GM21367 (cell line): ENCODE measurements around the gene CTXND1.
A peak's percentile ranks its signal among the peaks of the same experiment; 100 is the strongest.
"Not testable (repeated sequence)": the region's sequence is repeated elsewhere in the genome, so short reads cannot be mapped to it uniquely, and the experiment has no call there.

Experiments
- ATAC-seq: cut with Tn5 transposase; IDR thresholded peaks from one replicate; pipeline ENCODE4 v1.9.1; 2021; ENCODE audit not compliant: unreplicated experiment

CTXND1 gene

DNA sequence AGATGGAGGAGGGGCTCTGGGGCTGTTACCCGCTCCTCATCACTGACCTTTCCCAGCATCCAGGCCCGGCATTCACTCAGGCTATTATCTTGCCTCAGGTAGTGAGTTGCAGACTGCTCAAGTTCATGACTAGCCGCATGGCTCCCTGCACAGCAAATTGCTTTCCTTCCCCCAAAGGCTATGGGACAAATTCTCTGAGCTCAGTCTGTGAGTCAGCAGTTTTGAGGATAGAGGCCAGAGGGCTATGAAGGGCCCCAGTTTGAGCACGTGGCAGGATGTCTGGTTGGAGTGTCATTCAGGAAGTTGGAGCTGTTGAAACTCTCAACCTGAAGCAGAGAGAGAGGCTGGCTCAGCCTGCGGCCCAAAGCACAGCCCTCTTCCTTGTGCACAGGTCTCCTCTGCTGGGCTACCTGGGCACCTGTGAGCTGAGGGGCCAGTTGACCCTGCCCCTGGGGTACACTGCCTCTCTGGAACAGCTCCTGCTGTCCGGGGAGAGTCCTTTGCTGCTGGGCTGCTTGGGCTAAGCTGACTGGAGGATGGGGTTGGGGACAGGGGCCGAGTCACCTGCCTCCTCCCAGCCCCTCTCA is 91.3 kb downstream of the CTXND1 start:
- ATAC-seq, result peak; percentile 65

DNA sequence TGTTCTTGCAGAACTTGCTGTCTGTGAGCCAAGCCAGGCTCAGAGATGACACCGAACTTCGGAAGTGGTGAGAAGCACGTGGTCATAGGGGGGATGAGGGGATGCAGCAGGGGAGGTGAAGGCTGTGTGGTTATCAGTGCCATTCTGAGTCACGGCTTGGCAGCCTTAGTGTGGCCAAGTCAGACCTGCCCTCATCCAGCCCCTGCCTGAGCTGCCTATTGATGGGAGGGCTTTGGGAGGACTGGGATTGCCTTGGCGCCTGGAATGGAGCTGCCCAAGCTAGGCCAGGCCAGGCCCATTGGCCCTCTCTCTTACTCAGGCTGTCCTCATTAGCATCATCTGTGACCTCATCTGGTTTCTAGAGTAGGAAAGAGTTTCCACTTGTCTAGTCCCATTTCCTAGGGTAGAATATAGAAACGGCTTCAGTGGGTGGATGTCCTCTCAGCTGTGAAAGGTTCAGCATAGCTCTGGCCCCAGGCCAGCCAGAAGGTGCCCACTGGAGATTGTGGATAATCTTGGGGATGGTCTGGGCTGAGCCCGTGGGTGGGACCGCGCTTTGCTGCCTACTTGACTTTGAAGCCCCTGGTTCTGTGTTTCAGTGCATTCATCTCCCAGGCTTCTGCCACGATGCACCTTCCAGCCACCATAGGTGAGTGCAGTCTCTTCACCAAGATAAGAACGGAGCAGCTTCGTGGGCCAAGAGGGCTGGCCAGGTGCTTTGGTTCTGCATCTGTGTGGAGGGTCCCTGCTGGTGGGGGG is 92.0 kb downstream of the CTXND1 start:
- no peak for ATAC-seq

DNA sequence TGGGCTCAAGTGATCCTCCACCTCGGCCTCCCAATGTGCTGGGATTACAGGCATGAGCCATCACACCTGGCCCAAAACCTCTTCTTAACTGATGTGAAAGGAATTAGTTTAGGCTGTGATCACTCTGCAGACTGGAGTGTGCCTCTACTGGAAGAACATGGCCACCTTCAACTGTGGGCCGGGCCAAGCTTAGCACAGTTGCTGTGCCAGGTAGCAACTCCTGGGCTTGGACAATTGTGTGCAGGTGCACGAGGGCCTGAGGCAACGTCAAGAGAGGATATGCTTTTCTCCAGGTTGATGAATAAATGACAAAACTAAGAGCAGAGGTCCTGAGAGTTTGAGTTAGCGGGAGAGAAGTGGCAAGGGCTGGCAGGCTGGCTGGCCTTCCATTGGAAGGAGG is 92.7 kb downstream of the CTXND1 start:
- no peak for ATAC-seq

DNA sequence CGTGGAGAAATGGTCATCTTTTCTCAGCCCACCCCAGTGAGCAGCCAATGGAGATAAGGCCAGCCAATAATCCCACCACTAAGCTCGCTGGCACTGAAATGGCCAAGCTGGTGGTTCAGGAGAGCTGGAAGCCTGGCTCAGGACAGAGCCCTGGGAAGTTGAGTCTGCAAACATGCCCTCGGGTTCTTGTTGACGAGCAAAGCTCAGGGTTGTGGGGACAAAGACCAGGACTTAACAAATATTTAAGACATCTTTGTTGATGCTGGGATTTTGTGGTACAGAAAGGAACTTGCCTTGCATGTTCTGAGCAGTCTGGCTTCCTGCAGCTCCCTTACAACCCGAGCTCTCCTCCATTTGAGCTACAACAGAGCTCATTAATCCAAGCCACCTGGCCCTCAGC is 94.8 kb downstream of the CTXND1 start:
- ATAC-seq, result no peak

DNA sequence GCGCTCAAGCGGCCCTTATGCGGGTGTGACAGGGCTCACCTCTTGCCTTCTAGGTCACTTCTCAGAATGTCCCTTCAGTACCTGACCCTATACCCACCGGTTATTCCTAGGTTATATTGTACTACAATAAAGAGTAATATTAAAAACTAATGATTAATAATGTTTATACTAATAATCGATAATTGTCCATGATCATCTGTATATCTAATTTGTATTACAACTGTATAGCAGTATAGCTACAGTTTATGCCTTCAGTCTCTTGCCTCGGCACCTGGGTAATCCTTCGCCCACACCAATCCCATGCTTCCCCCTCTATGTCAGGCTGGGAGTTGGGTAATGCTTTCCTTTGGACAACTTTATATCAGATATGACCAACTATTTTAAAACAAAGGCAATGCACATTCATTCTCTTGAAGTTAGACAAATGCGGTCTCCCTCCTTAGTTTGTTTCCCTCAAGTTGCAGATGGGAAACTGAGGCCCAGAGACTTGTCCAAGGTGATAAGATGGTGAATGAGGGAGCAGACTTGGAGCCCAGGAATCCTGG is 95.8 kb downstream of the CTXND1 start:
- no peak for ATAC-seq

DNA sequence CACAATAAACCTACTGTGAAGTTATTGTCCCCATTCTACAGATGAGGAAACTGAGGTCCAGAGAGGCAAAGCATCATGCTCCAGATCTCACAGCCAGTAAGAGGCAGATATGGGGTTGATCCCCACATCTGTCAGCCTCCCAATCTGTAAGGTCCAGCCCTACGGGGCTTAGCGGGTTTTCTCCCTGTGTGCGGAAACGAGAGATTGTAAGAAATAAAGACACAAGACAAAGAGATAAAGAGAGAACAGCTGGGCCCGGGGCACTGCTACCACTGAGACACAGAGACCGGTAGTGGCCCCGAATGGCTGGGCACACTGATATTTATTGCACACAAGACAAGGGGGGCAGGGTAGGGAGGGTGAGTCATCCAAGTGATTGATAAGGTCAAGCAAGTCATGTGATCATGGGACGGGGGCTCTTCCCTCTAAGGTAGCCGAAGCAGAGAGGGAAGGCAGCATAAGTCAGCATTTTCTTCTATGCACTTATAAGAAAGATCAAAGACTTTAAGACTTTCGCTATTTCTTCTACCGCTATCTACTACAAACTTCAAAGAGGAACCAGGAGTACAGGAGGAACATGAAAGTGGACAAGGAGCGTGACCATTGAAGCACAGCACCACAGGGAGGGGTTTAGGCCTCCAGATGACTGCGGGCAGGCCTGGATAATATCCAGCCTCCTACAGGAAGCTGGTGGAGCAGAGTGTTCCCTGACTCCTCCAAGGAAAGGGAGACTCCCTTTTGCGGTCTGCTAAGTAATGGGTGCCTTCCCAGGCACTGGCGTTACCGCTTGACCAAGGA is 96.4 kb downstream of the CTXND1 start:
- ATAC-seq, result not testable (repeated sequence)

DNA sequence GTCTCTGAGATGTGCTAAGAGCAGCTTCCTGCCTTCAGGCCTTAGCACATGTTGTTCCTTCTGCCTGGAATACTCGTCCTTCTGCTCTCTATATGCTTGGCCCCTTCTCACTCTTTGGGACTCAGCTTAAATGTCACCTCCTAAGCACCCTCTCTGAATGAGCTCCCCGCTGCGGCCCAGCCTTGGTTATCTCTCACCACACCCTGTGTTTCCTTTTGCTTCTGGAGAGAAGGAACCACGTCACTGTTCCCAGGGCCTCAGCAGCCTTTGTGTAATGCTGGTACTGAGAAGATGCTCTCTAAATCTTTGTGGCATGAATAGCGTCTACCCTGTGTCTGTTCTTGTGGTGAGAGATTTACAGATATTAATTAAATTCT is 97.0 kb downstream of the CTXND1 start:
- no peak for ATAC-seq

DNA sequence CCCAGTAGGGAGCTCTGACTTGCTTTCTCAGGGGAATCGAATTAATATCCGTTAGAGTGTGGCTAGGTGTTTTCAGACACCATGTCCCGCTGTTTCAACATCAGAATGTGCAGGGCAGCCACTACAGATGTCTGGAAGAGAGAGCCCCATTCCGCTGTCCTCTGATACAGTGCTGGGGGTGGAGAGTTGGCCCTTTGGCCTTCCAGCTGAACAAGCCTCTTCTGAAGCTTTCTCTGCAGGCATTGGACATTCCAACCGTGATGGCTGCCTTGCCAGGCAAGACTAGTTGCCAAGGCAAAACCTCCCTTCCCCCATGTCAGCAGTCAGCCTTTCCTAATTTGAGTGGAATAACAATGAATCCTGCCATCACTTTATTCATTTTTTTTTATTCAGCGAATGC is 97.7 kb downstream of the CTXND1 start:
- ATAC-seq, result no peak

DNA sequence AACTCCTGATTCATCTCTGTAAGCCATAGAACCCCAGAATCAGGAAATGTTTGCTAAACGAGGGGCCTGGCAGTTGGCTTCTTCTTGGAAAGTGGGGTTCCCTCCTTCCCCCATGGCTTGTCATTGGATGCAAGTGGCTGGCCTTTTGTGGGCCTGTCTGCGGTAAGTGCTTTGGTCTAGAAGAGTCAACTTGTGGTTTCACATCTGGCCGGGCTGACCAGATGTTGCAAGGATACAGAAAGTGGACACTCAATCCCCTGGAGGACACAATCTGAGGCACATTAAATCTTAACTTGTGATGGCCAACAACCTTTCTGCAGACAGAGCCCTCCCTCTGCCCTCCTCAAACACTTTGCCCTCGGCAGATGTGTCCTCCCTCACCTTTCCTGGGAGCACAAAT is 98.1 kb downstream of the CTXND1 start:
- ATAC-seq, result no peak

DNA sequence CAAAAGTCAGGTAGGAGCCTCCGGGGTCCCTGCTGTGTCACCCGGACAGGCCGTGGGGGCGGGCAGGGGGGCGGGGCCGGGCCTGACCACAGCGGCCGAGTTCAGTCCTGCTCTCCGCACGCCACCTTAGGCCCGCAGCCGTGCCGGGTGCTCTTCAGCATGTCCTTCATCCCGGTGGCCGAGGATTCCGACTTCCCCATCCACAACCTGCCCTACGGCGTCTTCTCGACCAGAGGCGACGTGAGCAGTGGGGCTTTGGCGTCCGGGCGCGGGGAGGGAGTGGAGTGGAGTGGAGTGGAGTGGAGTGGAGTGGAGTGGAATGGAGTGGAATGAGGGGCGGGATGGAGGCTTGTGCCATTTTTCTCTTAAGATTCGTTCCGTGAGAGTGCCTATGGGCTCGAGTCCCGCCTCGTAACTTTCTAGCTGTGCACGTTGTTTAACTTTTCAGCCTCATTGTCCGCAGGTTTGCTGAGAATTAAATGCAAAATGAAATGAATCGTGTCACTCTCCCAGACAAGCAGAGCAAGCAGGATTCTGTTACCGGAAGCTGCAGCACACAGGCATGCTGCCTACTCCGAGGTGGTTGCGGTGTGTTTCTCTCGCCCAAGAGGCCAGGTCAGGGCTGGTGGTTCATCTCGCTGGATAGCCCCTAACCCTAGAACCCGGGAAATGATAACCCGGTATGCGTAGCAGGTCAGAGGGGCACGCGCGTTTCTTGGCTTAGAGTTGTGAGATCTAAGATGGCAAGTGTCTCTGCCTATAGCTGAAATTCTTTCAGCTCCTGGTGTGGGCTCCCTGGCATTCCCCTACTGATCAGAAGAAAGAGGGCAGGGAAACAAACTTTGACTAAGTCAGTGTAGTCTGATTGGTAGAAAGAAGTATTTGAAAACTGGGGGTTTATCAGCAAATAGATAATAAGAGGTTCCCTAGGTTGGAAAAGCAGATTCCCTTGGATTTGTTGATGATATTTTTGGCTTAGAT is 98.8 kb downstream of the CTXND1 start, which contains the start of gene FAH:
Gene FAH (plus strand): TSS at position 104 of the 981 bp plus-strand sequence. CDS start 56 bp downstream, at position 160.
- ATAC-seq, result peak; percentile 41

DNA sequence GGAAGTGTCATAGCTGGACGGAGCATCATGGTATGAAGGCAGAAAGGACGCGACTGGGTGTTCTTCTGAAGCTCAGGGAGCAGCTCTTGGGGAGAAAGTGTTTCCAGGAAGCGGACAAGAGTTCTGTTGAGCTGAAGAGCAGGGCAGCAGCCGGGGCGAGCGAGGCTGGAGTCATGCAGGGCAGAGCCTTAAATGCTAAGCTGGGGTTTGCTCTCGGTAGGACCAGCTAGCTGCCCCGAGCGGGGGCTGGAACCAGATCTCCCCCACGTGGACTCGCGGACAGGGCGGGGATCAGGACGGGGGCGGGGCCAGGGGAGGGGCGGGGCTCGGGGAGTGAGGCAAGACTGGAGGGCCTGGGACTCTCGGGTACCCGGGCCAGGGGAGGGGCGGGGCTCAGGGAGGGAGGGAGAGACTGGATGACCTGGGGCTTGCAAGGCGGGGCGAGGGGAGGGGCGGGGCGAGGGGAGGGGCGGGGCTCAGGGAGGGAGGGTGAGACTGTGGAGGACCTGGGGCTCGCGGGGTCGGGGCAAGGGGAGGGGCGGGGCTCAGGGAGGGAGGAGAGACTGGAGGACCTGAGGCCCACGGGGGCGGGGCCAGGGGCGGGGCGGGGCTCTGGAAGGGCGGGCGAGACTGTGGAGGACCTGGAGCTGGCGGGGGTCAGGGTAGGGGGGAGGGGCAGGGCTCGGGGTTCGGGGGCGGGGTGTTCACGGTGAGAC is 99.7 kb downstream of the CTXND1 start:
- peak; percentile 54 for ATAC-seq

DNA sequence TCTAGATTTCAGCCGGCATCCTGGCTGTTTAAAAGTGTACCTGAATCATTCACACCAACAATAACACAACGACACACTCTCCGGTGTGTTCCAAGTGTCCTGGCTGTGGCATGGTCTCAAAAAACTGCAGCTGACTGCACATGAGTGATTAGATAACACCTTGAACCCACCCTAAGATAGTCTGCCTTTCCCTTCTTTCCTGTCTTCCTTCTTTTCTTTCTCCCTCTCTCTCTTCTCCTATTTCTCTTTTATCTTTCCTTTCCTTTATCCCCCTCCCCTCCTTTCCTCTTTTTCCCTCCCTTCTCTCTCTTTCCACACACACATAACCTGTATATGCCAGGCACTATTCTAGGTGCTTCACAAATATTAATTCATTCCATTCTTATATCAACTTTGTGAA is 100.4 kb downstream of the CTXND1 start:
- ATAC-seq, result no peak

DNA sequence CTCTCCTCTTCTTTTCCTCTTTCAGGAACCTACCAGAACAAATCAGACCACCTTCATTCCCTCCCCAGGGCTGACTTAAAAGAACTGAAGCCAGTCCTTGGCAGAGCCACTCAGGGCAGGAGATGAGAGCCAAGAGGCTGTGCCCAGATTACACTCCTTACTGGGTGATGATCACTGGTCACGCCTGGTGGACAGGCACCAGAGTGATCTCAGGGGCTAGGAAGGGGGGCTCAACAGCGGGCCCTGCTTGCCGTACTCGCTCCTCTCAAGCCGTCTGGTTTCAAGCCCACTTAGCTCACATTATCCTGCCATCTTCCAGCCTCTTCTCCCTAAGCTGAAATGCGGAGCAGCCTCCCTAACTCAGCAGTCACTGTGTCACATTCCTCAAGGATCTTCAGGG is 100.9 kb downstream of the CTXND1 start:
- no peak for ATAC-seq
